ENCODE measurements around the gene CLDN15.
"Not testable (repeated sequence)": the region's sequence is repeated elsewhere in the genome, so short reads cannot be mapped to it uniquely, and the experiment has no call there.

The CLDN15 gene

GRCh38 chr7:101200504-101200861 lies 37.1 kb downstream of the CLDN15 start:
- DNase-seq (ENCODE audit: low spot score) = no peak

GRCh38 chr7:101199522-101199921 lies 38.1 kb downstream of the CLDN15 start:
- DNase-seq (ENCODE audit: low spot score) = not testable (repeated sequence)

GRCh38 chr7:101198476-101198875 lies 39.1 kb downstream of the CLDN15 start:
- DNase-seq (ENCODE audit: low spot score) = no peak

- no peak for DNase-seq (ENCODE audit: low spot score)
These were observed 39.6 kb downstream of the CLDN15 start for GRCh38 chr7:101197991-101198390.

- DNase-seq (ENCODE audit: low spot score) = no peak
These were observed 41.7 kb downstream of the CLDN15 start for GRCh38 chr7:101195884-101196283.

- DNase-seq (ENCODE audit: low spot score) = no peak
These were observed 48.5 kb downstream of the CLDN15 start for GRCh38 chr7:101189109-101189508.

- DNase-seq (ENCODE audit: low spot score) = no peak
These were observed 50.7 kb downstream of the CLDN15 start for GRCh38 chr7:101186844-101187428.

GRCh38 chr7:101186194-101186593 lies 51.4 kb downstream of the CLDN15 start:
- no peak for DNase-seq (ENCODE audit: low spot score)

- peak; percentile 66 for DNase-seq (ENCODE audit: low spot score)
These were observed 52.3 kb downstream of the CLDN15 start for GRCh38 chr7:101185258-101185839.
